Osteocyte (in vitro differentiated cells): ENCODE data around the gene MEIS3. TPM values are rescaled to one million over a fixed set of nuclear protein-coding genes. Genes with fewer than 3 reads are reported as not detected.

ENCODE experiments used
- DNase-seq: peaks from one replicate; pipeline ENCODE4 v3.0.0; 2021; ENCODE audit warnings: mixed read lengths; ENCODE audit not compliant: unreplicated experiment; ENCODE audit errors: extremely low spot score
- H3K27ac Mint-ChIP-seq: one replicate; pipeline ENCODE4 v1.8.0; 2021; ENCODE audit warnings: mild to moderate bottlenecking, mixed read lengths; ENCODE audit not compliant: unreplicated experiment
- H3K27me3 Mint-ChIP-seq: one replicate; pipeline ENCODE4 v1.8.0; 2021; ENCODE audit warnings: mixed read lengths; ENCODE audit not compliant: unreplicated experiment
- H3K36me3 Mint-ChIP-seq: one replicate; pipeline ENCODE4 v1.8.0; 2021; ENCODE audit warnings: mixed read lengths; ENCODE audit not compliant: unreplicated experiment
- H3K4me1 Mint-ChIP-seq: one replicate; pipeline ENCODE4 v1.8.0; 2021; ENCODE audit warnings: mixed read lengths; ENCODE audit not compliant: unreplicated experiment
- H3K4me3 Mint-ChIP-seq: one replicate; pipeline ENCODE4 v1.8.0; 2021; ENCODE audit warnings: mild to moderate bottlenecking, moderate library complexity, mixed read lengths; ENCODE audit not compliant: unreplicated experiment
- H3K9me3 Mint-ChIP-seq: one replicate; pipeline ENCODE4 v1.8.0; 2021; ENCODE audit warnings: mixed read lengths; ENCODE audit not compliant: unreplicated experiment
- CTCF ChIP-seq: fragments of 200-600 bp; sonication (generic); IDR thresholded peaks from 2 replicates; pipeline ENCODE4 v1.5.0; 2021; ENCODE audit warnings: antibody characterized with exemption, mild to moderate bottlenecking, moderate library complexity
- total RNA-seq: library from RNA; stranded (reverse); gene quantifications from 2 replicates; pipeline ENCODE4 v1.2.1, GENCODE V29; 2021

Gene MEIS3
- total RNA-seq, 1 donor from 2014 or later, result 99.0 TPM

- TF ChIP-seq CTCF, result no peak
- Mint-ChIP-seq H3K27me3 (no peaks in the 10 kb centered on the region), H3K9me3 (no peaks in the 10 kb centered on the region), H3K36me3 (peaks cover 58% of the 10 kb centered on the region), H3K27ac (no peak overlapping the region), H3K4me1 (no peaks in the 10 kb centered on the region), H3K4me3 (no peak overlapping the region)
- no peak for DNase-seq
Observed at GRCh38 chr19:47357788-47358680, 61.3 kb downstream of the MEIS3 start.

GRCh38 chr19:47356900-47357299 is 62.4 kb downstream of the MEIS3 start:
- no peaks in the 10 kb centered on the region for H3K27me3 Mint-ChIP-seq
- no peak for TF ChIP-seq CTCF
- no peaks in the 10 kb centered on the region for H3K4me1 Mint-ChIP-seq
- H3K36me3 Mint-ChIP-seq, result peaks cover 60% of the 10 kb centered on the region
- no peak for DNase-seq
- H3K4me3 Mint-ChIP-seq, result no peak overlapping the region
- H3K27ac Mint-ChIP-seq, result no peak overlapping the region
- H3K9me3 Mint-ChIP-seq, result no peaks in the 10 kb centered on the region

GRCh38 chr19:47353307-47353712 is 66.0 kb downstream of the MEIS3 start:
- H3K27me3 Mint-ChIP-seq, result no peaks in the 10 kb centered on the region
- no peaks in the 10 kb centered on the region for H3K9me3 Mint-ChIP-seq
- H3K36me3 Mint-ChIP-seq, result peaks cover 36% of the 10 kb centered on the region
- no peak for DNase-seq
- H3K4me1 Mint-ChIP-seq, result peaks cover 21% of the 10 kb centered on the region
- no peak for TF ChIP-seq CTCF
- no peak overlapping the region for H3K27ac Mint-ChIP-seq
- H3K4me3 Mint-ChIP-seq, result no peak overlapping the region

Other genes starting within 250 kb of the MEIS3 start
- 27.9 and 34.3 TPM in 2 replicates for gene BBC3, start 188.3 kb downstream of the MEIS3 start, total RNA-seq
- gene CCDC9, start 163.0 kb downstream of the MEIS3 start, total RNA-seq, result 34.6 and 35.1 TPM in 2 replicates
- 16.7 and 17.4 TPM in 2 replicates for gene INAFM1, start 144.6 kb downstream of the MEIS3 start, total RNA-seq
- gene C5AR1, start 109.7 kb downstream of the MEIS3 start, total RNA-seq, result 0.48 and 0.65 TPM in 2 replicates
- gene C5AR2, start 87.4 kb downstream of the MEIS3 start, total RNA-seq, result 0.08 TPM in 1 of 2 replicates, not detected in the other
- gene DHX34, start 70.2 kb downstream of the MEIS3 start, total RNA-seq, result 17.5 and 19.2 TPM in 2 replicates
- gene SLC8A2, start 52.4 kb upstream of the MEIS3 start, total RNA-seq, result 0.05 TPM in 1 of 2 replicates, not detected in the other
- gene KPTN, start 64.7 kb upstream of the MEIS3 start, total RNA-seq, result 14.5 and 21.9 TPM in 2 replicates
- gene NAPA, start 95.5 kb upstream of the MEIS3 start, total RNA-seq, result 104 TPM in 2 replicates
- gene ZNF541, start 153.6 kb upstream of the MEIS3 start, total RNA-seq, result not detected in 2 replicates
- 17.1 and 20.4 TPM in 2 replicates for gene BICRA, start 189.6 kb upstream of the MEIS3 start, total RNA-seq